GM20431 (cell line): ENCODE data around the gene COPZ1.

ENCODE experiments used
- in situ Hi-C: fragments of 300-500 bp; cut with MseI, MboI; formaldehyde crosslinking; loops from one replicate; pipeline ENCODE4 v1.15.0; 2020; ENCODE audit warnings: low sequenced_read_pairs; ENCODE audit not compliant: unreplicated experiment

COPZ1 gene

DNA sequence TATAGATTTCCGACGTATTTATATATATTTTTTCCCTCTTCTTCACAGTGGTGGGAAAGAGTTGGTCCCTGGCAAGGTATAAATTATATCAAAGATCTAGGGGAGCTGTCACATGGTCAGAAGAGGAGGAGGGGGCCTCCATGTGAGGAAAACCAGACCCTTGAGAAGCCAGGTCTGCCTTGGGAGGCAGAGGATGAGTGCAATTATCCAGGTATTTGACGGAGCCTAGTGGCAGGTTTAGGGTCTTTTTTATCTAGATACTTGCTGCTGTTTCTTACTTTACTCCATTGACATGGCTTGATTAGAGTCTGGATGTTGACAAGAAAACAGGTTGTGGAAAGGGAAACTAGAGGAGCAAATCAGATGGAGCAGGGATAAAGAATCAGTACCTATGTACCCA, 5.5 kb downstream of the COPZ1 start:
- in situ Hi-C loops = no loop called here

DNA sequence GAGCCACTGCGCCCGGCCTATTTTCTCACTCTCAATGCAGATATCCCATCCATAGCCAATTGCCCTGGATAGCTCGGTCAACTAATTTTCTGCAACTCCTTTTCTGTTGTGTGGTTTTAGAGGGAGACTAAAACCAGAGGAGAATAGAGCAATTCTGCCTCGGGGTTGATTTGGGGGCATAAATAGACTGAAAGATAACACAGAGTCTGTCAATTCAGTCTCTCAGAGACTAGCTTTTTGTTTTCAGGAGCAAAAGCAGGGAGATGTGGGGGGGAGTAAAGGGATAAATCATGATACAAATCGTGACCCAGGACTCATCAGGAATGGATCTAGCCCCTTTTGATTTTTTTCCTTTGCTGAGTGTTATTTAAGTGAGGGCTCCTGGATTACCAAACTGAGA, 6.5 kb downstream of the COPZ1 start:
- in situ Hi-C loops = no loop called here

DNA sequence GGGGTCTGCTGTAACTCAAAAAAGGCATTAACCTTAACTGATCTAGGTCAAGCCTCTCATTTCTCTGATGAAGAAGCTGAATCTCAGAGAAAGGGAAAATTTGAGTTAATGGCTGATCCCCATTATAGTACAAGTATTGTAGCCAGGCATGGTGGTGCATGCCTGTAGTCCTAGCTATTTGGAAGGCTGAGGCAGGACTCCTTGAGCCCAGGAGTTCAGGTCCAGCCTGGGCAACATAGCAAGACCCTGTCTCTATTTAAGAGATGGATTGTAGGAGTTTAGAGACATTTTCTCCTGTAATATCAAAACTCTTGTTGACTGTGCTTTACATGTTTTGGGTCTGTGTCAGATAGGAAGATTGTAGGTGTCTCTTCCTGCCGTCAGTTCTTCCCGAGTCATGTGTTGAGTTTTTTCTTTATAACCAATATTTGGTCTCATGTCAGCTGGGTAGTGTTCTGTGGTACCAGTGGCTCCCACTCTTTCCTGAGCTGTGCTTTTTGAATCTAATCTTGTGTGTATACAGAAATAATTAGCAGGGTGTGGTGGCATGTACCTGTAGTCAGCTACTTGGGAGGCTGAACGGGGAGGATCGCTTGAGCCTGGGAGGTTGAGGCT, 8.6 kb downstream of the COPZ1 start:
- in situ Hi-C loops = no loop called here

DNA sequence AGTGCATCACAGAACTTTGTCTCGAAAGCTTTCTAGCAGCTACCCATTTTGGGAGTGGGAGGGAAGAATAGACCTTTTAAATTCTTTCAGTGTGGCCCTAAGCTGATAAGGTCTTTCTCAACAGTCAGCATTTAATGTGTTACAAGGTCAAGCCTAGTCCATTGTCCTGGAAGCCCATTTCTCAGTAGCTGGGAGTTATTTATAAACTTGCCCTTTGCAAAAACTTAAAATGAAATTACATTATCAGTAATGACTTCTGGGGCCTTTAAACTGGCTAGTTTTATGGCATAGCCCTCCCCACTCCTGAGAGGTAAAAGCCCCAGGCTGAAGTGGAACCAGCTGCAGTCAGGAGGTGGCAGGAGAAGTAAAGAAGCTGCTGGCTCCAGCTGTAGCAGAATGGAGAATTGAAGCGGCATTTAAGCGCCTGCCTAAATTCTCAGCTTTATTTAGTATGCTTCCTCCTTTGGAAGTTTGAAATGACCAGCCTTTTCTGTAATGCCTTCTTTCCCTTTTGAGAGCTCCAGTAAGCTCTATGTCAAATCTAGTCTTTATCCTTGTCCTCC, 12.4 kb downstream of the COPZ1 start:
- in situ Hi-C loops = no loop called here

DNA sequence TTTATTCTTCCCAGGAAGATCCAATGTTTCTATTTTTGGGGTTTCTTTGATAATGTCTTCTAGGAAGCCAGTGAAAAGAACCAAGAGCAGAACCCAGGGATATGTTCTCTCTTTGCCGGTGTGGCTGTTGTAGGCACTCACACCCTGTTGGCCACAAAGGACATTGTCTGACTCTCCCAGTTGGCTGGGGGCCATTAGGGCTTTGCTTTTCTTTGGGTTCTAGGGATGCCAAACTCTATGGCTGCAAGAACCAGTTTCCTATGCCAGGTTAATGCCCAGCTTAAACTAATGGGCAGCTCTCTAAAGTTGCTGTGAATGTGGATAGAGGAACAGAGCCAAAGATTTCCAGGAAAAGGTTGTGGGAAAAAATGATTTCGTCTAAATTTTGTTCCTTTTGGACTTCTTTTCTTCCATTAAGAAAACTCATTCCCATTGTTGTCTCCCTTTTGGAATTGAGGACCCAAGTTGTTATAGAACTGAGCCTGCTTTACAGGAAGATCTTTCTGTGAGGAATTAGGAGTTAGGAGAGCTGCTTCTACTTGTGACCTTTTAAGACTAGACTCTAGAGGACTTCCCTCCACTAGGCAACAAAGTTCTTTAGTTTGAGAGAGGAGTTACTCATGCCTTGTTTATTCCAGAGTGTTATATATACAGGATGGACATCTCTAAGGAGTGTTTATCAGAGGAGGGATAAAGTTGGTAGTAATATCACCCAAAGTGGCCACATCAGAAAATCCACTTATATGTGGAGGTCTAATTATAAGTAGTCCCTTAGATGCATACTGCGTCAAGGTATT, 13.1 kb downstream of the COPZ1 start:
- in situ Hi-C loops = no loop called here

DNA sequence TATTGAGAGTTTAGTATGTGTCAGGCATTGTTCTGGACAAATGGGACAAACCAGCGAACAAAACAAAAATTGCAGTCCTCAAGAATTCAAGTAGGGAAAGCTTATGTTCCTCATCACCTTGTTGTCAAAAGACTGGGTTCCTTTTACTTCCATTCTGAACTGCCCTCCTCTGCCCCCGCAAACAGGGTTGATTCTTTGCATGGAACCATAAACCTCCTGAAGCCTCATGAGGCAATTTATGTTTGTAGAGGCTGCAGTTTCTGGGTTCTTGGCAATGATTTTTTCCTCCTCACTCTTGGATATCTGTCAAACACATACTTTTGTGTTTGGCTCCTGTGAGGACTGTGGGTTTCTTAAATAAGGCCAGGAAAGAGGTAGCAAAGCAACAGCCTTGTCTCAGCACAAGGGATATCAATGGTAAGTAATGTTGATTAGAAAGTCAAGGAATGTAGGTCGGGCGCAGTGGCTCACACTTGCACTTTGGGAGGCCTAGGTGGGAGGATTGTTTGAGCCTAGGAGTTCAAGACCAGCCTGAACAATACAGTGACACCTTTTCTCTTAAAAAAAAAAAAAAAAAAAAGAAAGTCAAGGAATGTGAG, 13.9 kb downstream of the COPZ1 start:
- in situ Hi-C loops = no loop called here

DNA sequence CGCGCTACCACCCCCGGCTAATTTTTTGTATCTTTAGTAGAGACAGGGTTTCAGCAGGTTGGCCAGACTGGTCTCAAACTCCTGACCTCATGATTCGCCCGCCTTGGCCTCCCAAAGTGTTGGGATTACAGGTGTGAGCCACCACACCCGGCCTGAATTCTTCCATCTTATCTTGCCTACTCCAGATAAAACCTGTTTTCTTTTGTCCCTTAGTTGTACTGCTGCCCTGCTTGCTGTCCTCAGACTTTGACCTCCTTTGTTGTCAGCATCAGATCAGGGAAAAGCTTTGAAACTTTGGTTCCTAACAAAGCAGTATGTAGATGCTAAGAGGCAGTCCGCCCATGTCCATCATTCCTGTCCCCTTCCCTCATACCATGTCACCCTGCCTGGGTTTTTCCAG, 15.9 kb downstream of the COPZ1 start:
- in situ Hi-C loops = no loop called here

DNA sequence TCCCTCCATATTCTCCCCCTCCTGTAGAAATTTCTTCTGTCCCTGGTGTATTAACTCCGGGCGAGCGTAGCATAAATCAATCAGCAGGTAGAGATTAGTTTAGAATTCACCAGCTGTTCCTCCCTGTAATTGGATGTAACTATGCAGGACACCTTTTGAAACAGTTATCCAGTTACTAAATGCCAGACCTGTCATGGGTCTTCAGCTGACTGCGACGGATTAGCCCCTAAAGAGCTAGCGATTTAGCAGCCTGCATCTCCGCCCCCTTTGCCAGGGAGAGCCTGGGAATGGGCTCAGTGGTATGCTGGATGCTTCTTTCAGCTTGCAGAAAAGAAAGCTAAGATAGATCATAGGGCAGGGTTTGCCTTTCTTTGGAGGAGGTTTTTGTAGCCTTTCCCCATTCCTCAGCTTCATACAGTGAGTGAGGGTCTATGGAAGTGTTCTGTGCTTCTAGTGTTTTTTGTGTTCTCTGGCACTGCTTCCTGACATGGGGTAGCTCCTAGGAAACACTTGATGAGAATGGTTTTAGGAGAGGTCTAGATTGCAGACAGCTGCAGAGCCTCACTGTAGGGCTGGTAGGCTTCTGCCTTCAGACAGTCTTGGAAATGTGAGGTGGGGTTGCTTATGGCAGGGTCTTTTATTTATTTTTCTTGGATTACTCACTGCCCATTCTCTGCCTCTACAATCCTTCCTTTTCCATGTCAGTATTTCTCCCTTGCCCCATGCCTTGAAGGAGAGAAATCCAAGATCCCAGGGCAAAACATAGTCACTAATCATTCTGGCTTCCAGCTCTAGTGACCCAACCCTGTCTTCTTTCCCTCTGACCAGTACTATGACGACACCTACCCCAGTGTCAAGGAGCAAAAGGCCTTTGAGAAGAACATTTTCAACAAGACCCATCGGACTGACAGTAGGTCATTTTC, 16.7 kb downstream of the COPZ1 start:
- in situ Hi-C loops = no loop called here

DNA sequence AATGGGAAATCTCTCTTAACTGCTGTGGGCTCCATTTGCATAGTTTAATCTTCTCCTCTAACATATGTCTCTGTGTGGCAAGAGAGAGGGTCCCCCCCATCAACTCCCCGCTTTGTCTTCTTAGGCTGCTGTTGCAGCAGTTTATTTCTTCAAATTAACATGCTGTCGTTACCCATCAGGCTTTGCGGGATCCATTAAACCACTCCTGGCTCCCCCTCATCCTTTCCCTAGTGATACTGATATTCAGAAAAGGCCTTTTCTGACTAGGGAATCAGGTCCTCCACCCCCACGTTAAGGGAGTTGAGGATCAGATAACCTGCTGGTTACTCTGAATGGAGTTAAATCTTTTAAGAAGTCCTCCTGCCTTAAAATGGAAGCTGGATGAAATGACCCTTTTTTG, 24.1 kb downstream of the COPZ1 start:
- in situ Hi-C loops = no loop called here

DNA sequence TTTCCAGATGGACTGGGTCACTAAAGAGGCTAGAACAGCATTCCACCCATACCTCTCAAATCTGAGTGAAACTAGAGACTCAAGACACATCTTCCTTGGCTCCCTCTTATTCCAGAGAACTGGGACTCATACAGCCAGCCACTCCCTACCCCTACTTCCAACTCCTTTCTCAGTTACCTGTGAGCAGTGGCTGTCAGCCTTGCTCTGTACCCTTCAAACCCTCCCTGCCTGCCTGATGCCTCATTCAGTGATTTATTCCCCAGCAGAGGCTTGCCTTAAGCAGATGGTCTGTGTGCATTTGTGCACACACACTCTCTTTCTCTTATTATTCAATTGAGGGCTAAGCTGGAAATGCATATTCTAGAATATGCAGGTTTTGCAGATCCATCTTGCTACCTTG, 24.7 kb downstream of the COPZ1 start:
- in situ Hi-C loops = loop anchor here (25.0 kb wide), 1 partner anchor 337 kb away; the partner anchor contains the start of genes HOXC8 and HOXC9

DNA sequence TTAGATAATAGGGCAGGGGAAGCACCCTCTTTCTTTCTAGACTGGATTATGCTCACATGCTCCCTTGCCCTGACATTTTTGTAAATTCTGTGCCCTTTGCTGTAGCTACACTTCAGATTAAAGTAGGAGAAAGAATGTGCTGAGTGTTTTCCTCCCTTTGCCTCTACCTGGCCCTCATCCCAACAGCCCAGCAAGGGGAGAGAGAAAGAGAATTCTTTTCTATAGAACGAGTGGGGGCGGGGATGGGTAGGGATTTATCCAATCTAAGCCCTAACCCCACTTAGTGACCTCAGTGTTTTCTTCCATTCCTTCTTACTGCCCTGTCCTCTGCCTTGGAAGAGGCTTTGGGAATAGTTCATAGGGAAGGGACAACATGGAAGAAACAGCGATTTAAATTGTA, 25.8 kb downstream of the COPZ1 start:
- in situ Hi-C loops = loop anchor here (25.0 kb wide), 1 partner anchor 338 kb away; the partner anchor contains the start of genes HOXC8 and HOXC9

DNA sequence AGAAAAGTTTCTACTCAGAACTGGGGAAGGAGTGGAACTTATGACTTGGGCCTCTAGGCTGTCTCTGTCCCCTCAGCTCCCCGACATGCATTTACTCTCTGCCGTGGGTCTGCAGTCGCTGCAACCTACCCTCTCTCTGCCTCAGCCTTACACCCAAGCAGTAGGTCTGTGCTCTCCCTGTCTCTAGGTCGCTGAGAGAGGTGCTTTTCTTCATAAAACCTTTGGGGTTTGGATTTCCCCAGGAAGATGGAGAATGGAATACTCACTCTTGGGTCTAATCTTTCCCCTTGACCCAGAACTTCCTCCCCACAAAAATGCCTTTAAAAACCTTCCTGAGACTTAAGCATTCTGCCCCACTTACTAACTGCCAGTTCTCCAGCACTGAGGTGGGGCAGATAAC, 26.4 kb downstream of the COPZ1 start:
- in situ Hi-C loops = loop anchor here (25.0 kb wide), 1 partner anchor 339 kb away; the partner anchor contains the start of genes HOXC8 and HOXC9

DNA sequence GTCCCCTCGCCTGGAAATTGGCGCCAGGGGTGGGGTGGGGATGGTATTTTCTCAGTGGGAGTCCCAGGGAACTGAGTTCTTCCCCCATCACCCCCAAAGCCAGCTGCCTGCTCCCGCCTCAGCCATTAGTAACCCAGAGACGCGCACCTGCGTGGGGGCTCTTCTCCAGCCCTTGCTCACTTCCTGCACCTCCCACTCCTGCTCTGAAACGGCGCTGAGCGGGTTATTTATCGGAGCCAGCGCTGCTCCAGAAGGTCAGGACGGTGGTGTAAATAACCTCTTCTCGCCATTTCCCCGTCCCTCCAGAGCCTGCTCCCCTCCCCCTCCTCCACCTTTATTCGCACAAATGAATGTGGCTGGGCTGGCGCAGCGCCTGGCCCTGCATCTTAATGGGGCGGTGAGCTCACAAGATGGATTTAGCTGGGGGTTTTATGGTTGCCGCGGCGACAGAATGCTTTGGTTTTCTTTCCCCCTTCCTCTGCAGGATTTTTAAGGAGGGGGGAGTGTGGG, 27.1 kb downstream of the COPZ1 start:
- in situ Hi-C loops = loop anchor here (25.0 kb wide), 1 partner anchor 340 kb away; the partner anchor contains the start of genes HOXC8 and HOXC9

DNA sequence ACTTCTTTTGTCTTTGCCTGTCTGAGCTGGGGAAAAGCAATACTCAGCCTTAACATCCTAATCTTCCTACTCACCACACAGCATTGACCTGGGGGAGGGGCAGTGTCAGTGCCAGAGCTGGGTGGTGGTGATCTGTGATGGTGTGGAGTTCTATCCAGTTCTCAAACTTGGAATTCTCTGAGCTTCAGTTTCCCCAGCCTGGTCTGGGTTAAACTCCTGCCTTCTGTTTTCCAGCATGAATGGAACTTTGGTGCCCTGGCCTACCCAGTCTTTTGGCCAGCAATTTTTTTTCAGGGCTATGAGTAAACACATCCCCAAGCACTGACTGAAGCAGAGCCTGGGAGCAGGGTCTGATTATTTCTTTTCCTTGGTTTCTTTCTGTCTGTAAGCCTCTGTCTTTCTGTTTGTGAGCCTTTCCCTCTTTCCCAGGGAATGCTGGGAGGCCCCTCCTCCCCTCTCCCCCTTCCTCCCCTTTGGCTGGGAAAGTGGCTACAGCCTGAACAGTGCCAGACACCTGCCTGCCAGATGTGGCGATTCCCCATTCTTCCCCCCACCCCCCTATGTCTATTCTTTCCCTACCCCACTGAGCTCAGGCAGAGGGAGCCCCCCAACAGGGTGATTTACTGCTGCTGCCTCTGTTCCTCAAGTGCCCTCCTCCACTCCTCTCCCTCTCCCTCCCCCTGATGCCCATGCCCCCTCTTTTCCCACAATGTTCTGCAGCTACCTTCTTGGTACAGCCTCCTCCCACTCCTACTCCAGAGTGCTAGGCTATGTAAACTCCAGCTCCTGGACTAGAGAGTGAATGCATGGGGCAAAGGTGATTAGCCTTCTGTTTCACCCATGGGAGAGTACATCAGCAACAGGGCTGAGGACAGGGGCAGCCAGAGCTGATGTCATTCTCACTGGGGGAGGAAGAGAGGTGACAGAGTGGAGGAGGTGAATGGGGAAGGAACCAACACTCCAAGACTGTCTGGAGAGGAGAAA, 28.3 kb downstream of the COPZ1 start:
- in situ Hi-C loops = loop anchor here (25.0 kb wide), 1 partner anchor 341 kb away; the partner anchor contains the start of genes HOXC8 and HOXC9

DNA sequence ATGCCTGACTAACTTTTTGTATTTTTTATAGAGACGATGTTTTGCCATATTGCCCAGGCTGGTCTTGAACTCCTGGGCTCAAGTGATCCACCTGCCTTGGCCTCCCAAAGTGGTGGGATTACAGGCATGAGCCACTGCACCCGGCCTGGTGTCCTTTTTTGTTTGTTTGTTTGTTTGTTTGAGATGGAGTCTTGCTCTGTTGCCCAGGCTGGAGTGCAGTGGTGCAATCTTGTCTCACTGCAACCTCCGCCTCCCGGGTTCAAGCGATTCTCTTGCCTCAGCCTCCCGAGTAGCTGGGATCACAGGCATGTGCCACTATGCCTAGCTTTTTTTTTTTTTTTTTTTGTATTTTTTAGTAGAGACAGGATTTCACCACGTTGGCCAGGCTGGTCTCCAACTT, 29.3 kb downstream of the COPZ1 start:
- in situ Hi-C loops = loop anchor here (25.0 kb wide), 1 partner anchor 342 kb away; the partner anchor contains the start of genes HOXC8 and HOXC9

DNA sequence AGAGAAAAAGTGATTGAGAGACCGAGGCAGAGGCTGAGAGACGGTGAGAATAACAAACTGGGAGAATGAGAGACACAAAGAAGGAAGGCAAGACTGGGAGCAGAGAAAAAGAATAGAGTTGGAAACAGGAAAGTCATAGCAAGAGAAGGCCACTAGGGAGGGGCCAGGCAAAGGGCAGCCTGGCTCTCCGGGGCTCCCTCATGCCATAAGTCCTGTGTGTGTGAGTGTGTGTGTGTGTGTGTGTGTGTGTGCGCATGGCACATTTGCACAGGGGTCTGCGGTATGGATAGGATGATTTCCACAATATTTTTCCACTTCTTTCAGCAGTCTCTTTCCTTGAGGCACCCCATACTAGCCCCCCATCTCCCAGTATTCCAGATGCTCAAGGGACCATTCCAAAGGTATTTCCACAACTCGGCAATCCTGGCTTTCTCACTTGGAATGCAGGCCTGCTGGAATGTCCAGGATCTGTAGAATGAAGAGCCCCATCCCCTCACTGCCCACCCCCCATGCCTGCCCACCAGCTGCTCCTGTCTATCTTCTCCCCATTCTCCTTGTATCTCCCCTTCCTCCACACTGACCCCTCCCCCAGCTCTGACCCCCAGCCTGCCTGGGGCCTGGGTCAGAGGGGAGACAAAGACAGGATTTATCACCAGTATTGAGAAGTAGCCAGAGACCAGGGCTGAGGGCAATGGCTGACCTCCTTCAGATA, 30.3 kb downstream of the COPZ1 start:
- in situ Hi-C loops = loop anchor here (25.0 kb wide), 1 partner anchor 343 kb away; the partner anchor contains the start of genes HOXC8 and HOXC9

DNA sequence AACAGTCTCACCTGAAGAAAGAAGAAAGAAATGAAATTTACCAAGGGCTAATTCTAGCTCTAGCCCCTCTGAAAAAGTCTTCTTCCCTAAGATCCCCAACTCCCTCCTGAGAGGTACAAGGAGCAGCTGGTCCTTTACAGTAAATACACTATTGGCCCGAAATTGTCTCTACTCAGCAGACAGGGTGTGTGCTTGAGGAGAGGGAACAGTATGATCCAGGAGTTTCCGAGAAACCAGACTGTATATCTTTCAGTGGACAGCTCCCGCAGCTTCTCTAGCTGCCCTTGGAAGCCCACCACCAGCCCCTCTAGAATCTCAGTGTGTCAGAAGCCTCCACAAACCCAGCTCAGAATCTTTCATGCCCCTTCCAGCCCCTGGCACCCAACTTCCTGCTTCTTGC, 31.3 kb downstream of the COPZ1 start:
- in situ Hi-C loops = loop anchor here (25.0 kb wide), 1 partner anchor 344 kb away; the partner anchor contains the start of genes HOXC8 and HOXC9
